ENCODE measurements around the gene NNMT. TPM values are rescaled to one million over a fixed set of nuclear protein-coding genes. Genes with fewer than 3 reads are reported as not detected.

Gene NNMT
- polyA plus RNA-seq, 1 donor = 0.48 TPM

- no peak for DNase-seq
Measured at GRCh38 chr11:114262681-114263512, 33.3 kb upstream of the NNMT start.

GRCh38 chr11:114263513-114264170 lies 32.6 kb upstream of the NNMT start:
- no peak for DNase-seq

GRCh38 chr11:114264381-114264780 lies 31.8 kb upstream of the NNMT start:
- DNase-seq = no peak

- no peak for DNase-seq
Measured at GRCh38 chr11:114265122-114265878, 30.9 kb upstream of the NNMT start.

- DNase-seq = no peak
Measured at GRCh38 chr11:114269498-114269897, 26.7 kb upstream of the NNMT start.

GRCh38 chr11:114270531-114271270 lies 25.5 kb upstream of the NNMT start:
- no peak for DNase-seq

- DNase-seq = no peak
Measured at GRCh38 chr11:114271316-114271715, 24.9 kb upstream of the NNMT start.

- no peak for DNase-seq
Measured at GRCh38 chr11:114272311-114272710, 23.9 kb upstream of the NNMT start.

GRCh38 chr11:114273071-114273470 lies 23.1 kb upstream of the NNMT start:
- no peak for DNase-seq

- no peak for DNase-seq
Measured at GRCh38 chr11:114273890-114274635, 22.1 kb upstream of the NNMT start.

GRCh38 chr11:114274637-114275036 lies 21.6 kb upstream of the NNMT start:
- no peak for DNase-seq

- DNase-seq = no peak
Measured at GRCh38 chr11:114275280-114275679, 20.9 kb upstream of the NNMT start.

- no peak for DNase-seq
Measured at GRCh38 chr11:114276077-114276476, 20.1 kb upstream of the NNMT start.

GRCh38 chr11:114277637-114278341 lies 18.4 kb upstream of the NNMT start:
- DNase-seq = no peak

- no peak for DNase-seq
Measured at GRCh38 chr11:114278342-114279065, 17.7 kb upstream of the NNMT start.

- no peak for DNase-seq
Measured at GRCh38 chr11:114279792-114280546, 16.2 kb upstream of the NNMT start.

GRCh38 chr11:114280696-114281095 lies 15.5 kb upstream of the NNMT start:
- DNase-seq = peak; percentile 60

- no peak for DNase-seq
Measured at GRCh38 chr11:114281388-114281956, 14.7 kb upstream of the NNMT start.

- no peak for DNase-seq
Measured at GRCh38 chr11:114282488-114282887, 13.7 kb upstream of the NNMT start.

All from left kidney (tissue), 2 donors.